OCI-M1 (cell line): ENCODE data around the gene CSDE1.

Experiments used
- DNase-seq: peaks from one replicate; lab custom pipeline; 2025; lab: John Stamatoyannopoulos, UW

CSDE1 gene

DNA sequence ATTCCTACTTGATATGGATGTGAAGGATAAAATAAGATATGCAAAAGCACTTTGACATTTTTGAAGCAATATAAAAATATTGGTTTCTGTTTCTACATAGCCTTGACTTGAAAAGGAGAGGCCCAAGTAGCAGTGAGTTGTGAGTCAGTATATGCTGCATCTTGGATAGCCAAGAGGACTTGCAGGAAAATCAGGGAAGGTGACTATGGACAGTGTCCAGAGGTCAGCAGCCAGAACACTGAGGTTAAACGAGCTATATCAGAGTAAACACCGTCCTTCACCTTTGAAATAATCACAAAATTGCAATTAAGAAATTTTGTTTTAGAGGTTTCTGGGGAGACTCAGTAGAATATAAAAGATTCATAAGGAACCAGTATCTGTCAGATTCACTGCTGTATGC is 55.9 kb downstream of the CSDE1 start:
- no peak for DNase-seq

DNA sequence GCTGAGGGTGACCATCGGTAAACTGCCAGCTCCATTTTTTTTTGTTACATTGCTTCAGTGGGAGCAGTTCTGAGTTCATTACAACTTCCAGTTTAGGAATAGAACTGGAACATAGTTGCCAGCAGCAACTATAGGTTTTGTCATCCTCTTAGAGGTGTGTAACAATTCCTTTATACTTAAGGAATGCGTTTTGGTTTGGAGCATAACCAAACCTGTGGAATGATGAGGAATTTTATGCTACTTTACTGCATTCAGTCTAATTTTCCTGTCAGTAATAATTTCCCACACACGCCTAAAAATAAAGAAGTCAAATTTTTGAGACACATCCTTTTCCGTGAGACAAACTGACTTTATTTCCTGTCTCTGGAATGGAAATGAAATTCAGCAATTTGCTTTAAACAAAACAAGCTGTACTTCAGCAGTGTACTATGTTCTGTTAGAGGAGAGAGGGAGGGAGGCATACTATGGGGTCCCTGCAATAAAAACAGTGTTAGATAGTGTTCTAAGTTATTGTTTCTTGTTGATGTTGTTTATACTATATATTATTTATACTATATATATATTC is 57.7 kb downstream of the CSDE1 start:
- DNase-seq = no peak

DNA sequence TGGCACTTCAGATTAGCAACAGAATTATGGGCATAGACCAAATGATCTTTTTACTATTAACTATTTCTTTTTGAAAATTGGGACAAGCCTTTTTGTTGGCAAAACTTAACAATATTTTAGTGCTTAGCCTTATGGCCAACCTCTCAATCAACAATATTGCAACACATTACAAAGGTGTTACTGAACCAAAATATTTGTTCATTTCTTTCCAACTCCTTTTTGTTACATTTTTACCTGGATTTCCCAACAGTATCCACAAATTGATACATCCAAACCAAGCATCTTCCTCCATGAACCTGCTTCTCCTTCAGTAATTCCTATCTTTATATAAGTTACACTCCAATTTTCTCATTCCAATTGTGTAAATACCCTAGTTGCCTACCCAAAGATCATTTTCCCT is 61.0 kb downstream of the CSDE1 start:
- DNase-seq = no peak

DNA sequence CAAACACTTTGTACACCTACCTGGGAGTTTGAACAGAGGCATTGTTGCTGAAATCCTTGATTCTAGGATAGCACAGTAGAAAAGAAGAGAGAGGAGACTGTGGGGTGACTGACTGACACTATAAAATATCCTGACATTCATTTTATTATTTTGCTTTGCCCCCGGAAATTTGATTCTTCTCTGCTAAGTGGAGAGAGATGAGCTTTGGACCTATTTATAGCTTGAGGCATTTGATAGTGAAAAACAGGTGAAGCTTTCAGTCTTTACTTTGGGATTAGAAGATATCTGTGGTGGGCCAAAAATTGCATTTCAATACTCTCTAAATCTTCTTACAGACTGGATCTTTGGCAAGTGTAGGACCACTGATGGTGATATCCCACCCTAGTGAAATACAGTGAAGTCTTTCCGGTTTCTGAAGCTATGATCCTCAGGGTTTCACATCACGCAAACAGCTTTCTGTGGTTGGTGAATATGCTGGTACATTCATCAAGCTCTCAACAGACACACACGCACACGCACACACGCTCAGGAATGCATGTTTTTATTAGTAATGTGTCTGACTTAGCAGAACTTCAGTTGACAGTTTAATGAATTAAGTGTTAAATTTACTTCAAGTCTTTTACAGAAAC is 62.2 kb downstream of the CSDE1 start, which contains the start of gene AMPD1:
Gene AMPD1 (minus strand): TSS at position 117 of the 629 bp plus-strand sequence. CDS start 75 bp downstream, at position 42.
- no peak for DNase-seq

DNA sequence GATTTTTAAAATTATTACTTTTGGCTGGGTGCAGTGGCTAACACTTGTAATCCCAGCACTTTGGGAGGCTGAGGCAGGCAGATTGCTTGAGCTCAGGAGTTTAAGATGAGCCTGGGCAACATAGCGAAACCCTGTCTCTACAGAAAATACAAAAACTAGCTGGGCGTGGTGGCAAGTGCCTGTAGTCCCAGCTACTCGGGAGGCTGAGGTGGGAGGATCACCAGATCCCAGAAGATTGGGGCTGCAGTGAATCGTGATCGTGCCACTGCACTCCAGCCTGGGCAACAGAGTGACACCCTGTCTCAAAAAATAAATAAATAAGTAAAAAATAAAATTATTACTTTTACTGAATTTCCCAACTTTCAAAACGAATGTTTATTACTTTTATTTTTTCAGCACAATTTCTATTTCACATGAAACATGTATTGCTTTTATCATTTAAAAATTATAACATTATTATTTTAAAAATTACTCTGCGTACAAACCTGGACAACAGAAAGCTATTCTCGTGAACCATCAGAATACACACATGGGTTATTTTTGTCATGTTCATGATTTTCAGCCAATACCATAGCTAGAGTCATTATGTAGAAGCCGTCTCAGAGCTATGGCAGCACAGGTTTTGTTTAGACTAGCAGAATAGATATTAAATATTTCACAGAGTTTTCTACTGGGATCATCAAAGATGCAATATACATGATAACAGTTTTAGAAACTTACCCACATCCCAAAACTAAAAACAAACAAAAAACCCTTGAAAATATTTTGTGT is 63.1 kb downstream of the CSDE1 start:
- DNase-seq = no peak

DNA sequence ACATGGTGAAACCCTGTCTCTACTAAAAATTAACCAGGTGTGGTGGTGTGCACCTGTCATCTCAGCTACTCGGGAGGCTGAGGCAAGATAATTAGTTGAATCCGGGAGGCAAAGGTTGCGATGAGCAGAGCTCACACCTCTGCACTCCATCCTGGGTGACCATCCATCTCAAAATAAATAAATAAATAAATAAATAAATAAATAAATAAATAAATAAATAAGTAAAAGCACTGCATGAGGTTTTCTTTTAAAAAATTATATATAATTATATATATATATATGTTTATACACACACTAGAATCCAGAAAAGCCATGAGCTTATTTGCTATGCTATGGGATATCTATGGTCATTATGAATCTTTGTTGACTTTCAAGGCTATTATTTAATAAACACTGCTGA is 64.8 kb downstream of the CSDE1 start:
- DNase-seq = no peak

DNA sequence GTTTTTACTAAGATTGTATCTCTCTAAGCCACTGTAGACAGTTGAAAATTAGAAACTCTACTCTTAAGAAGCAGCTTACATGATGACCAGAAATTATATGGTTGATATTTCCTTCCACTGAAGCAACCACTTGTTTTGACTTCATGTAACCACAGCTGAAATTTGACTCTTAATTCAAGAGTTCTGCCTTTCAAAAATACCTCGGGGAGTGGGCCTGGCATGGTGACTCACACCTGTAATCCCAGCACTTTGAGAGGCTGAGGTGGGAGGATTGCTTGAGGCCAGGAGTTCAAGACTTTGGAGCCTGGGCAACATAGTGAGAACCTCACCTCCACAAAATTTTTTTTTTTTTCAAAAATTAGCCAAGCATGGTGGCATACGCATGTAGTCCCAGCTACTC is 66.7 kb downstream of the CSDE1 start:
- no peak for DNase-seq

DNA sequence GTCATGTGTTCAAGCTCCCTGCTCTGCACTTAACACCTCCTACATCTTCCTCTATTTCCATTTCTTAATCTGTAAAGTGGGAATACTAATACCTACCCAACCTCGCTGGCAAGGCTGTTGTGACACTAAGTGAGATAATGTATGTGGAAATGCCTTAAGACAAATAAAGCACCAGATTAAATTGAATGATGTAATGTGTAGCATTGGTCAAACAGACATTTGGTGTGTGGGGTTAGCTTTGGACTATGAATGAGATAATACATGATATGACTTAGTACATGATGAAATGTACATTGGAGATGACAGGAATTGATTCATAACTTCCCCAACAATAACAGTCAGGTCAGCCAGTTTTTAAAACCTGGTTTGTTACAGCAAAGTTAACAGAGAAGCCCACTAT is 67.6 kb downstream of the CSDE1 start:
- peak; percentile 35 for DNase-seq

DNA sequence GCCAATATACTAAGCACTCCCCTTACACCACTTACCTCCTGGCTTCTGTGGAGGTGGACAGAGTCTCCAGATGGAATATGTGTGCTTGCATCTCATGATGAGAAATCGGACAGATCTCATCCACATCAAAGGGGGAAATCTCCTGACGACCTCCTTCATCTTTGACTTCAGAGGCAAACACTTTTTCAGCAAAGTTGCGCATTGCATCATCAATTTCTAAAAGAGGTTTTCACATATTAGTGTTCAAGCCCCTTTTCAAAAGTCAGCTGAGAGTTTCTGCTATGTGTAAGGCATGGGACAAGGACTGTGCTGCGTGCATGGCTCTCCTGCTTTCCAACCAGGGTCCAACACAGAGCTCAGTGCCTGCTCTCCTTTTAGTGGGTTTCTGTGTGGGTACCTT is 69.3 kb downstream of the CSDE1 start:
- DNase-seq = no peak

DNA sequence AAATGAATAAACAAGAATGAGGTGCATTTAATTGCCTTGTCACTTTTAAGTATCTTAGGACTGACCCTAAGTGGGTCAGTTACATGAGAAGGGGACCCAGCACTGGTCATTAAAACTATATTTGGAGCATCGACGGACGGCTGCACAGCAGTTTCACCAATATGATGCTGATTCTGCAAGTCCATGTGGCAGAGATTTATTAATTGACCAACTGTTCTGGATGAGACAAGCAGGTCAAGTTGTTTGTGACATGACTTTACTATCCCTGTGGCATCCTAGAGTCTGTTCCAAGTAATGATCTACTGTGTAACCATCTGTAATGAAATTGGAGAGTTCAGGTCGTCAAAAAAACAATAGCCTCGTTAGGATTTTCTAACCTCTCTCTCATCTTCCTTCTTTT is 71.9 kb downstream of the CSDE1 start:
- no peak for DNase-seq

DNA sequence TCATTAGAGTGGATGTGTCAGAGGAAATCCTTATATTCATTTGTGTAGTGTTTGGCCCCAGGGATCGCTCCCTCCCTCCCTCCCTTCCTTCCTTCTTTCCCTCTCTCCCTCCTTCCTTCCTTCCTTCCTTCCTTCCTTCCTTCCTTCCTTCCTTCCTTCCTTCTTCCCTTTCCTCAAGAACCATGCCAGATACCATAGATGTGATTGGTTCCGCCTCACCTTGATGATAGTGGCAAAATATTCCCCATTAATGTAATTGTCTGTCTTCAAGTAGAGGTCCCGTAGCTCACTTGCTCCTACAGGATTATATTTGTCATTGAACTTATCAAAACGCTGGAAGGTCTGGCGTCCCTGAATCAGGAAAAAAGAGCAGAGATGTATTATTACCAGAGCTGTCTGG is 80.1 kb downstream of the CSDE1 start:
- no peak for DNase-seq

DNA sequence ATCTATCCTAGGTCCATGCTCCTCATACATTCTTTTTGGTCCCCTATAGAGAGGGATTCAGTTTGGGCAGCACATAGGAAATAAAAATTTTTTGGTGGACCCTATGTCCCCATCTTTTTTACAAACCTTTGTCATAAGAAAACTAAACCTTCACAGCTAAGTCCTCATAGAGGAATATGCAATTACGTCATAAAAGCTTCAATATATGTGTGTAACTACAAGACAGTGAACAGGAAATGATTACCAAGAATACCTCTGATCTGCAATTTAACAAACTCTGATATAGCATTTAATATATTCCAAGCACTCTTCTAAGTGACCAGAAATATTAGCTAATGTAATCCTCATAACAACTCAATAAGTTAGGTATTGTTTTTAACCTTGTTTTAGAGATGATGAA is 81.7 kb downstream of the CSDE1 start:
- no peak for DNase-seq

DNA sequence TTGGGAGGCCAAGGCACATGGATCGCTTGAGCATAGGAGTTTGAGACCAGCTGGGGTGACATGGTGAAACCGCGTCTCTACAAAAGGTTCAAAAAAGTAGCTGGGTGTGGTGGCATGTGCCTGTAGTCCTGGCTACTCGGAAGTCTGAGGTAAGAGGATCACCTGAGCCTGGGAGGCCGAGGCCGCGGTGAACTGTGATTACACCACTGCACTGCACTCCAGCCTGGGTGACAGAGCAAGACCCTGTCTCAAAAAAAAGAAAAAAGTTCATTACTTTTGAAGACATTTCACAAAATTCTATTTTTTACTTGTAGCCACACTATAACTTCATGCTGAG is 85.9 kb downstream of the CSDE1 start:
- no peak for DNase-seq

DNA sequence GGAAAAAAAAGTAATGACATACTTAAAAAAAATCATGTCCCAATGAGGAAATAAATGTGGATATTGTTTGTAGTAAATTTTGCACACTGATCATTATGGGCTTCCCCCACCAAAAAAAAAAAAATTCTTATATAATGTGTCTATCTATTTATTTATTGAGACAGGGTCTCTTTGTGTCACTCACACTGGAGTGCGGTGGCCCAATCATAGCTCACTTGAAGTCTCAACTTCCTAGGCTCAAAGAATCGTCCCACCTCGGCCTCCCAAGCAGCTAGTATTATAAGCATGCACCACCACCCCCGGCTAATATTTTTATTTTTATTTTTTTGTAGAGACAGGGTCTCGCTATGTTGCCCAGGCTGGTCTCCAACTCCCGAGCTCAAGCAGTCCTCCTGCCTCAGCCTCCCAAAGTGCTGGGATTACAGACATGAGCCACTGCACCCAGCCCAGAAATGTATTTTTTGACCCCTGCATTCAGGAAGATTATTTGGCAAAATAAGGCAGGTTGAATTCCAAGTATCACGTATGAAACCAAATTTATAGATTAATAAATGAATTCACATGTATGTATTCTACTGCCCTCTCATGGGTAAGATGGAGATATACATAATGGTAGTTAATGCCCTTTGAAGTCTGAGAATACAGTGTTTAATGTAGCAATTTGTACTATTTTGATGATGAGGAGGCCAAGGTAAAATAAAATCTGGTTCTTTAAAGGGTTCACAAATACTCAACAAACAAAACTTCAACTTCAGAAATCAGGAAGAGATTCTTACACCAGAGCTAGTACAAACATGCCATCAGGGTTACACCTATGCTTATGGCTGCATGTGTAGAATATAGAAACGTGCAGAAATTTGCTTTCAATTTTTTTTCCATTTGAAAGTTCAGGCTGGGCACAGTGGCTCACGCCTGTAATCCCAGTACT is 86.5 kb downstream of the CSDE1 start:
- DNase-seq = peak; percentile 42

DNA sequence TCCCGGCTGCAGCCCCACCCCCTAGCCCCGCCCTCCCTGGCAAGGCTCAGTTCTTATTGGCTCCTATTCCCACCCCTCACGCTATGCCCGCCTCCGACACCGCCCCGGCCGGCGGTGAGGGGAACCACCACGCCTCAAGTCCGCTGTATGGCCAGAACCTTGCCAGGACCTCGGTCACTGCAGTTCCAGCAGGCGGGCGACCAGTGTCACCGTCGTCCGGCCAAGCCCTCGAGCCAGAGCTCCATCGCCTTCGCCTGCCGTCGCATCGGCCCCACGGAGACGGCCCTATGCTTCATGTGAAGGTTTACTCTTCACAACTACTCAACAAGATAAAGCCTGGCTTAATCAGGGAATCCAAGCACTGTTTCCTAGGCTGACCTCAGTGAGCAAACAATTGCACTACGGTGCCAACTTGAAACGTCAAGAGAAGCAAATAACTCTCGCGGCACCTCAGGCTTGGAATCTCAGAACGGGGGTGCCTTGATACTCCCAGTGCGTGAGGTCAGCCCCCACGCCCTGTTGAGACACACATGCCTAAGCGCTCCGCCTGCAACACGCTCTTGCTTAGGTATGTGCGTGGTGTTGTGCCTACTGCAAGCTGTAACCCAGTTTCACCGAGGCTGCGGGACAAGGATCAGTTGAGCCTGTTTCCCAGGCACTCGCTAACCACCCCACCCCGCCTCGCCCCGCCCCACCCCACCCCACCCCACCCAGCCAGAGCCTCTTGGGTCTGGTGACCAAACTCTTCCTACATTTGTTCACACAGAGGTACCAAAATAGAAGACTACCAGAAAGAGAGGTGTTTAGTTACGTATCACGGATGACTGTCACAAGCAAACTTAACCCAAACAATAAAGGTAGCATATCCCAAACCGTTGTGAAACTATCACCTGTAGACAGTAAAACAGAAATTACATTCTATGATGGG is 87.4 kb downstream of the CSDE1 start:
- DNase-seq = peak; percentile 89

DNA sequence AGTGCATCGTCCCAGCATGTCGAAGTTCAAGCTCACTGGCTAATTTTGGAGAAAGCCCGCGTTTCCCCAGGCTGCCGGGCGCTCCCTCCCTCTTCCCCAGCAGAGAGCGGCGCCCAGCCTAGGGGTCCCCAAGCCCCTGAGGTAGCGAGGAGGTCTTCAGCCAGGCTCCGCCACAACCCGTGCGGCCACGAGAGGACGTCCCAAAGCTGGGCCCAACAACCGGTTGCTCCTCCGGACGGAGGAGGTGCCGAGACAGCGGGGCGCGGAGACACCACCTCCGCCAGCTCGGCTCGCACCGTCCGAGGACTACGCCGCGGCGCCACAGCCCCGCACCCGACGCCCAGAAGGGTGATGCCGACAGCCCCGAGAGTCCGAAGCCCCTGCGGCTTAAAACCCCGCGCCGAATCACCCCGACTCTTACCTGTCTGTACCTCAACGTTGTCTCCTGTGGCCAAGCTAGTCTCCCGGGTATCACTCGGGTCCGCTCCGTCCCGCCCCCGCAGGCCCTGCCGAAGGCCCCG is 88.2 kb downstream of the CSDE1 start, which contains the start of gene DENND2C:
Gene DENND2C (minus strand): TSS at position 488 of the 521 bp plus-strand sequence. CDS start 44,065 bp downstream, outside the sequence.
- no peak for DNase-seq

DNA sequence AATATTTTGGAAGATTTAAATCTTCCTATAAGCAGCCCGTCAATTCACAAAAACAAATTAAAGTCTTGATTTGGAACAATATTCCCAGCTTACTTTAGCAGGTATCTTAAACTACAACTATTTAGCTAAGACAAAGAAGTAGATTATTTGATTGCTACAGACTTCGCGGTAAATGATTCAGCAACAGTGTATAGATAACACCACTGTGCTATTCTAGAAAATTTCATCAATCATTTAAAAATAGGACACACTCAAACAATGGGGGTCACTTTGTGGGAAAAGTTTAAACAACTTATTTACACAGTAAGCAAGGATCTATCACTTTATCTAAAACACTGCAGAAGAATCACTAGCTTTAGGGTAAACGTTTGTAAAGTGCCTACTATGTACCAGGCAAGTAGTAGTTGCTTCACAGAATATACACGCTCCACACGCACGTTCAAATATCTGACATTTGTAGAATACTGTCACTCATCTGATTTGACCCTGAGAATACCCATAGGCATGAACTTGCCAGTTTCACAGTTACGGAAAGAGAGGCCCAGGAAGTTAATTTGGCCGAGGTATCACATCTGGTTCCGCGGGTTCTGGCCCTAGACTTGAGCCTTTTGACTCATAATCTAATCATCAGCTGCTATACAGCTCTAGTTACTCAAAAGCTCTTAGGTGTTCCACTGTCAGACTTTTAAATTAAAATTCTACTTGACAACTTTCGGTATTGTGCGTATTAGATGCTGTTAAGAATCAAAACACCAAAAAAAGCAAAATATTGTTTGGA is 88.8 kb downstream of the CSDE1 start:
- DNase-seq = no peak

DNA sequence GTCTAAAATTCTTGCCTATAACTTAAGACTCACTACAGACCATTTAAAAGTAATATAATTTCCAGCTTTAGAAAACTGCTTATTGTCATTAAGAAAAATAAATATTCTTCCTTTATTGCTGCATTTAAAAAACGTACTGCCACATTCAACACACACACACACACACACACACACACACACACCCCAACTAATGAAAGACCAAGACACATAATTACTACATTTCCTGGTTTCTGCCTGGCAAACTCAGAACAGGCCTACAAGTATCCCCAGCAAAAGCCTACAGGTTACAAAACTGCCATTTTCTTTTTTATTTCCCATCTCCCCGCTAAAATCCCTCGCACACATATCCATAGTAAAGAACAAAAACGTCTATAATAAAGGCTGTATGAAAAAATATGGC is 89.4 kb downstream of the CSDE1 start:
- no peak for DNase-seq

DNA sequence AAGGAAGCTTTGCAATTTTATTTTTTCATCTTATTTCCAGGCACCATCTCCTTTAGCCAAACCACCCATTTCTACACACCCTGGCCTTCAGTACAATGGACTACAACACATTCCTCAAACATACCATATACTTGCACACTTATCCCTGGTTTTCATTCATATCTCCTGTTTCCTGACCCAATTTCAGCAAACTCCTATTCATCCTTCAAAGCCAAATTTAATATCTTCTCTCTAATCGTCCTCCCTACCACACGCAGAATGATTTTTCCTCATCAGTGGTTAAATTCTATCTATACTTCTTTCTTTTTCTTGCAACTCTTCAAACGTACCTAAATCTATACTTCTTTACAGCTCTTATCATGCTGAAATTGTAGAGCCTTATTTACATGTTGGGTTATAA is 90.8 kb downstream of the CSDE1 start:
- DNase-seq = no peak
